ENCODE data around the gene UBAC2. TPM values are rescaled to one million over a fixed set of nuclear protein-coding genes. Genes with fewer than 3 reads are reported as not detected.

Gene UBAC2
- total RNA-seq, 4 donors from 2014 or later: 56.8 to 88.5 (median 77.7) TPM

DNA sequence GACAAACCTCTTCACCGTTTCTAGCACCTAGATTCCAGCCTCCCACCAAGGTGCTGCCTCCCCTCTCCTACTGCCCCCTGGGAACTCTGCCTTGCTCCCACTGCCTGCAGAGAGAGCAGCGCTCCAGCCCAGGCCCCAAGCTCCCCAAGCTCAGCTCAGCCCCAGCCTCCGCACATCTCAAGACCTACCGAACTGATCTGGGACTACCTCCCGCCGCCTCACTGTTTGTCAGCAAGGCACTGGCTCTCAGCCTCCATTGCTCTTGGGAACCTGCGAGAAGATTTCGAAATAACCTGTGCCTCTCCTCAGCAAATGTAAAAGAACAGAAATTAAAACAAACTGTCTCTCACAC is 198.9 kb downstream of the UBAC2 start:
- intact Hi-C loops (cut with DNase I): no loop called here
- no peak overlapping the region for H3K27ac ChIP-seq
- no peaks in the 10 kb centered on the region for H3K4me1 ChIP-seq
- H3K9me3 ChIP-seq: no peaks in the 10 kb centered on the region
- H3K36me3 ChIP-seq: no peaks in the 10 kb centered on the region
- no peak for DNase-seq
- 87% methylated on average over 8 of the region's 8 CpGs for whole genome bisulfite sequencing, 2 donors
- H3K4me3 ChIP-seq (replicated peaks in 1 of 3): no peak overlapping the region
- TF ChIP-seq POLR2A (IDR thresholded peaks at IDR 0.05): no peak
- TF ChIP-seq, protein P1, sequence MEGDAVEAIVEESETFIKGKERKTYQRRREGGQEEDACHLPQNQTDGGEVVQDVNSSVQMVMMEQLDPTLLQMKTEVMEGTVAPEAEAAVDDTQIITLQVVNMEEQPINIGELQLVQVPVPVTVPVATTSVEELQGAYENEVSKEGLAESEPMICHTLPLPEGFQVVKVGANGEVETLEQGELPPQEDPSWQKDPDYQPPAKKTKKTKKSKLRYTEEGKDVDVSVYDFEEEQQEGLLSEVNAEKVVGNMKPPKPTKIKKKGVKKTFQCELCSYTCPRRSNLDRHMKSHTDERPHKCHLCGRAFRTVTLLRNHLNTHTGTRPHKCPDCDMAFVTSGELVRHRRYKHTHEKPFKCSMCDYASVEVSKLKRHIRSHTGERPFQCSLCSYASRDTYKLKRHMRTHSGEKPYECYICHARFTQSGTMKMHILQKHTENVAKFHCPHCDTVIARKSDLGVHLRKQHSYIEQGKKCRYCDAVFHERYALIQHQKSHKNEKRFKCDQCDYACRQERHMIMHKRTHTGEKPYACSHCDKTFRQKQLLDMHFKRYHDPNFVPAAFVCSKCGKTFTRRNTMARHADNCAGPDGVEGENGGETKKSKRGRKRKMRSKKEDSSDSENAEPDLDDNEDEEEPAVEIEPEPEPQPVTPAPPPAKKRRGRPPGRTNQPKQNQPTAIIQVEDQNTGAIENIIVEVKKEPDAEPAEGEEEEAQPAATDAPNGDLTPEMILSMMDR (IDR thresholded peaks at IDR 0.05): no peak
- H3K27me3 ChIP-seq: no peaks in the 10 kb centered on the region

DNA sequence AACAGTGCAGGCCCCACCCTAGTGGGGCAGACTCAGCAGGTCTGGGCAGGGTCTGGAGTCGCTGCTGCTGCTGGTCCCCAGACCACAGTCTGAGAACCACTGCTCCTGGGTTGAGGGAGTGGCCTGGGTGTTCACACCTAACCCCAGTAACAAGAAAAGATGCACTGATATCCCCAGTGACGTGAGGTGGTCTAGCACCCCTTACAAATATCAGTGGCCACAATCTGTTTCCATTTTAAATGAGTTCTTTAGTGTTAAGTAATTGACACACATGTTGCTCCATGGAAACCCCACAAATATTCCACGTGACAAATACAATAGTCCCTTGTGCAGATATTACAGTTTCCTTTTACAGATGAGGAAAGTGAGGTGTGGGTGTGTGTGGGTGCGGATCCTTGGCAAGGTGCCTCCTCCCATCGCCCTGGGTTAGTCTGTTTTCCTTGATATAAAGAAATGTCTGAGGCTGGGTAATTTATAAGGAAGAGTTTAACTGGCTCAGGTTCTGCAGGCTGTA is 202.9 kb downstream of the UBAC2 start:
- intact Hi-C loops (cut with DNase I): no loop called here
- Histone ChIP-seq H3K9me3 (no peaks in the 10 kb centered on the region), H3K27ac (no peak overlapping the region), H3K36me3 (no peaks in the 10 kb centered on the region), H3K4me3 (replicated peaks in 1 of 3) (no peak overlapping the region), H3K27me3 (no peaks in the 10 kb centered on the region), H3K4me1 (no peaks in the 10 kb centered on the region)
- 91 to 95% methylated on average over 5 of the region's 5 CpGs for WGBS, 2 donors
- no peak for TF ChIP-seq POLR2A (IDR thresholded peaks at IDR 0.05)
- no peak for DNase-seq

DNA sequence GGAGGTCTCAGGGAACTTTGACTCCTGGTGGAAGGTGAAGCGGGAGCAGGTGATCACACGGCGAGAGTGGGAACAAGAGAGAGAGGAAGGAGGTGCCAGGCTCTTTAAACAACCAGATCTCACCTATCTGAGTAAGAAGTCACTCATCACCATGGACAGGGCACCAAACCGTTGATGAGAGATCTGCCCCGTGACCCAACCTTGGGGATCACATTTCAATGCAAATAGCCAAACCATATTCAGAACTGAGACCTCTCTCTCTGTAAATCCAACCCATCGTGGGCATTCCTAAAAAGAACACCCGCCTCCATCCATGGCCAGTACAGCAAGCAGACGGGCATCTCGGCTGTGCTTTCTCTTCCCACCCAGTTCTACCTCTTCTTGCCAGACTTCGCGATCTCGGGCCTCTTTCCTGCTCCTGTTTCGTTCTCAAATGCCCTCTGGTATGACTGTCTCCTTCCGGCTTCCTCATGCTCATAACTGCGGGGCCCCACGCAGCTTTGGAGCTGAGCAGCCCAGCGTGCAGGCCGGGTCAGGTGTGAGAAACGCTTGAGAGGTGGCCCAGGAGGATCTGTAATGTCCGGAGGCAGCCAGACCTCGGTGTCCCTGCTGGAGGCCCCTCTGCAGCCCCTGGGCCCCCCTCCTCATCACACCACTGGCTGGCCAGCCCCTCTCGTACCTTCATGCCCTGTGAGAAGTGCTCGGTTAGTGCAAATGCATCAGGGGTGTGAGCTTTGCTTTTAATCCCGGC is 203.5 kb downstream of the UBAC2 start:
- TF ChIP-seq, protein P1 (IDR thresholded peaks at IDR 0.05): no peak
- no peak for TF ChIP-seq POLR2A (IDR thresholded peaks at IDR 0.05)
- WGBS, 2 donors: 55 to 62% methylated on average over 24 of the region's 24 CpGs
- H3K27me3 ChIP-seq: no peaks in the 10 kb centered on the region

DNA sequence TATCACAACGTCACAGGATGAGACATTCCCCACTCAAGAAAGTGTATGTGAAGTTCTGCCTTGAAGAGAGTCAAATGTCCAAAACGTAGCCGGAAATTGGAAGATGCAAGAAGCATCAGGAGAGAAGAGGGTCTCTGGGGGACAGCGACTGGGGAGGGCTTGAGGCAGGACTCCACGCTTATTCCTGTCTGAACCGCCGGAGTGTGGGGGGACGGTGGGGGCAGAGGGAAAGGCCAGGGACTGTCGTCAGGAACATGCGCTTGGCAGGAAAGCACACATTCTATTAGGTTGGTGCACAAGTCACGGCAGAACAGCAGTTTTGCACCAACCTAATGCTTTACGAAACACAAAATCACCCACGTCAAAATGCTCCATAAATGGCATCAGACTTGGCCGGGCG is 205.3 kb downstream of the UBAC2 start:
- Histone ChIP-seq H3K36me3 (no peaks in the 10 kb centered on the region), H3K9me3 (no peaks in the 10 kb centered on the region), H3K27me3 (no peaks in the 10 kb centered on the region), H3K27ac (no peak overlapping the region), H3K4me1 (no peaks in the 10 kb centered on the region), H3K4me3 (replicated peaks in 1 of 3) (no peak overlapping the region)
- no peak for TF ChIP-seq POLR2A (IDR thresholded peaks at IDR 0.05)
- TF ChIP-seq, protein P1 (IDR thresholded peaks at IDR 0.05): no peak
- WGBS, 2 donors: 85 to 91% methylated on average over 15 of the region's 15 CpGs
- intact Hi-C loops (cut with DNase I): no loop called here
- DNase-seq: no peak

More for the DNA sequence above, 203.5 kb downstream of the UBAC2 start:
- Histone ChIP-seq H3K9me3 (no peaks in the 10 kb centered on the region), H3K27ac (no peak overlapping the region), H3K36me3 (no peaks in the 10 kb centered on the region), H3K4me3 (replicated peaks in 1 of 3) (no peak overlapping the region), H3K4me1 (no peaks in the 10 kb centered on the region)
- intact Hi-C loops (cut with DNase I): no loop called here
- no peak for DNase-seq

DNA sequence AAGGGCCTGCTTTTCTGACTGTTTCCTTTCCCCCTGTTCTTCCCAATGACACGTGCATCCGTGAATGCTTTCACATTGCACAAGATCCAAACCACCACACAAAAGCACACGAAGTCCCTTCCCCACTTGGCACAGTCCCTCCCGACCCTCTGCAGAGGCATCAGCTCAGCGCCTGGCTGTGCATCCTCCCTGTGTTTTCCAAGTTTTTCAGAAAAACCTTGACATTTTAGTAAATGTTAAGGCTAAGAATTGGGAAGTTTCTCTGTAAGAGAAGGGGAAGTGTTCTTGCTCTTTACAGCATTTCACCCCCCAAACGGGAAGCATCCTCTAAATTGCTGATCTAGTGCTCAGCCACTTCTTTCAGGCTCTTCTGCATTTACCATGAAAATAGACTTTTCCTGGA is 206.1 kb downstream of the UBAC2 start:
- DNase-seq: no peak
- no peaks in the 10 kb centered on the region for H3K27me3 ChIP-seq
- no peaks in the 10 kb centered on the region for H3K9me3 ChIP-seq
- H3K4me3 ChIP-seq (replicated peaks in 1 of 3): no peak overlapping the region
- intact Hi-C loops (cut with DNase I): no loop called here
- no peak for TF ChIP-seq POLR2A (IDR thresholded peaks at IDR 0.05)
- TF ChIP-seq, protein P1 (IDR thresholded peaks at IDR 0.05): no peak
- no peak overlapping the region for H3K27ac ChIP-seq
- no peaks in the 10 kb centered on the region for H3K4me1 ChIP-seq
- H3K36me3 ChIP-seq: no peaks in the 10 kb centered on the region
- 49 to 63% methylated on average over 6 of the region's 6 CpGs for WGBS, 2 donors
